ENCODE results near the gene CPE. TPM values are rescaled to one million over a fixed set of nuclear protein-coding genes. Genes with fewer than 3 reads are reported as not detected.

The CPE gene
- total and polyA plus RNA-seq, 10 of the 15 experiments (the other 5 are each of a cell fraction or from before 2014, with no cell fraction given): 0.05 to 0.14 TPM; not detected in 8

DNA sequence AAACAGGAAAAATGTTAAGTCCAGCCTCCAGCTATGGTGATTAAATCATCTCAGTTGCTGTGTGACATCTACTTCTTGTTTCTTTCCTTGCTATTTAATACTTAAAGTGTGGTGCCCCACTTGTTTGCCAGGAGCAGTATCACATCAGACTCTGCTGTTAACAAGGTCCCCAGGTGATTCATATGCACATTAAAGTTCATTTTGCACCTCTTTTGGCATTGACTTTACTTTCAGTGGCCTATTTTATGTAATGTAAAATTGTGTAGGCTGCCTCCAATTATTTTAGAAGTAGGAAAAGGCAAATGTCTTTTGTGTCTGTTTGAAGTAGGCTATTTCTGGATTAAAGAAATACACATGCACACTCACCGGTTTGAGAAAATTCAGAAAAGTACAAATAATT lies 47.5 kb downstream of the CPE start:
- RAD21 ChIA-PET (ENCODE audit: unreplicated experiment): interaction anchor here (1.1 to 1.3 kb wide), 2 partner anchors 295 to 298 kb away, joined by 3 to 4 read pairs; no protein-coding TSS in a partner anchor
- Histone ChIP-seq H3K79me2 (ENCODE audit: control insufficient read depth, insufficient read depth, low read length) (no peaks in the 10 kb centered on the region), H4K20me1 (ENCODE audit: control insufficient read depth, insufficient read depth) (no peaks in the 10 kb centered on the region), H3K27me3 (replicated peaks in 1 of 2; ENCODE audit: control insufficient read depth in 2 of 2, insufficient read depth in 2 of 2, low read length in 1 of 2) (no peaks in the 10 kb centered on the region; a peak in 1 of 4 replicates), H3K4me2 (ENCODE audit: control insufficient read depth, insufficient read depth) (no peak overlapping the region), H3K9me3 (replicated peaks; ENCODE audit: control insufficient read depth, insufficient read depth, low read length) (no peaks in the 10 kb centered on the region), H3K4me1 (ENCODE audit: control insufficient read depth, insufficient read depth, low read length) (no peaks in the 10 kb centered on the region), H3K9ac (ENCODE audit: control insufficient read depth, insufficient read depth, low read length) (no peak overlapping the region), H2AFZ (ENCODE audit: control insufficient read depth, low read depth, low read length) (no peak overlapping the region), H3K27ac (ENCODE audit: control insufficient read depth, insufficient read depth) (no peak overlapping the region), H3K4me3 (no peak overlapping the region), H3K36me3 (ENCODE audit: control insufficient read depth in 2 of 2, insufficient read depth in 2 of 2, low read length in 1 of 2) (no peaks in the 10 kb centered on the region)
- no TSS peak for BruUV-seq (replicated peaks)
- no peak for ATAC-seq
- POLR2A ChIA-PET: no interaction called here
- 100% methylated on average over 1 of the region's 1 CpG for WGBS (ENCODE audit: insufficient coverage, insufficient replicate concordance, low lambda C conversion rate, missing lambda C conversion rate)
- no peak for DNase-seq (ENCODE audit: low read depth, low spot score)
- in situ Hi-C loops (cut with MboI): no loop called here
- intact Hi-C loops (cut with micrococcal nuclease; ENCODE audit: unreplicated experiment): no loop called here
- no peak for FAIRE-seq
- SMC1A ChIA-PET (ENCODE audit: uncharacterized antibody, unreplicated experiment): no interaction called here
- CTCF ChIA-PET: interaction anchor here (1.9 kb wide), 2 partner anchors 28 to 295 kb away, joined by 4 read pairs; no protein-coding TSS in a partner anchor
- TF ChIP-seq, protein P1, sequence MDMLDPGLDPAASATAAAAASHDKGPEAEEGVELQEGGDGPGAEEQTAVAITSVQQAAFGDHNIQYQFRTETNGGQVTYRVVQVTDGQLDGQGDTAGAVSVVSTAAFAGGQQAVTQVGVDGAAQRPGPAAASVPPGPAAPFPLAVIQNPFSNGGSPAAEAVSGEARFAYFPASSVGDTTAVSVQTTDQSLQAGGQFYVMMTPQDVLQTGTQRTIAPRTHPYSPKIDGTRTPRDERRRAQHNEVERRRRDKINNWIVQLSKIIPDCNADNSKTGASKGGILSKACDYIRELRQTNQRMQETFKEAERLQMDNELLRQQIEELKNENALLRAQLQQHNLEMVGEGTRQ (IDR thresholded peaks at IDR 0.05; ENCODE audit: borderline replicate concordance, low read depth, low read length): no peak
- no peak for TF ChIP-seq TCF12 (IDR thresholded peaks at IDR 0.05; ENCODE audit: low read depth, low read length)
- TF ChIP-seq, protein P2, sequence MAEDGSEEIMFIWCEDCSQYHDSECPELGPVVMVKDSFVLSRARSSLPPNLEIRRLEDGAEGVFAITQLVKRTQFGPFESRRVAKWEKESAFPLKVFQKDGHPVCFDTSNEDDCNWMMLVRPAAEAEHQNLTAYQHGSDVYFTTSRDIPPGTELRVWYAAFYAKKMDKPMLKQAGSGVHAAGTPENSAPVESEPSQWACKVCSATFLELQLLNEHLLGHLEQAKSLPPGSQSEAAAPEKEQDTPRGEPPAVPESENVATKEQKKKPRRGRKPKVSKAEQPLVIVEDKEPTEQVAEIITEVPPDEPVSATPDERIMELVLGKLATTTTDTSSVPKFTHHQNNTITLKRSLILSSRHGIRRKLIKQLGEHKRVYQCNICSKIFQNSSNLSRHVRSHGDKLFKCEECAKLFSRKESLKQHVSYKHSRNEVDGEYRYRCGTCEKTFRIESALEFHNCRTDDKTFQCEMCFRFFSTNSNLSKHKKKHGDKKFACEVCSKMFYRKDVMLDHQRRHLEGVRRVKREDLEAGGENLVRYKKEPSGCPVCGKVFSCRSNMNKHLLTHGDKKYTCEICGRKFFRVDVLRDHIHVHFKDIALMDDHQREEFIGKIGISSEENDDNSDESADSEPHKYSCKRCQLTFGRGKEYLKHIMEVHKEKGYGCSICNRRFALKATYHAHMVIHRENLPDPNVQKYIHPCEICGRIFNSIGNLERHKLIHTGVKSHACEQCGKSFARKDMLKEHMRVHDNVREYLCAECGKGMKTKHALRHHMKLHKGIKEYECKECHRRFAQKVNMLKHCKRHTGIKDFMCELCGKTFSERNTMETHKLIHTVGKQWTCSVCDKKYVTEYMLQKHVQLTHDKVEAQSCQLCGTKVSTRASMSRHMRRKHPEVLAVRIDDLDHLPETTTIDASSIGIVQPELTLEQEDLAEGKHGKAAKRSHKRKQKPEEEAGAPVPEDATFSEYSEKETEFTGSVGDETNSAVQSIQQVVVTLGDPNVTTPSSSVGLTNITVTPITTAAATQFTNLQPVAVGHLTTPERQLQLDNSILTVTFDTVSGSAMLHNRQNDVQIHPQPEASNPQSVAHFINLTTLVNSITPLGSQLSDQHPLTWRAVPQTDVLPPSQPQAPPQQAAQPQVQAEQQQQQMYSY (CRISPR knock-in tag; IDR thresholded peaks at IDR 0.05): no peak
- TF ChIP-seq BRCA1 (IDR thresholded peaks at IDR 0.05; ENCODE audit: low read depth, low read length): no peak
- TF ChIP-seq SRF (IDR thresholded peaks at IDR 0.05; ENCODE audit: low read depth in 2 of 2, low read length in 2 of 2): no peak
- TF ChIP-seq TARDBP (IDR thresholded peaks at IDR 0.05; ENCODE audit: borderline replicate concordance): no peak
- no peak for TF ChIP-seq CREM (IDR thresholded peaks at IDR 0.05; ENCODE audit: low read depth)
- TF ChIP-seq RBBP5 (conservative IDR thresholded peaks at IDR 0.05): no peak
- TF ChIP-seq SIN3A (IDR thresholded peaks at IDR 0.05; ENCODE audit: low read depth, low read length): no peak
- TF ChIP-seq CREB1 (IDR thresholded peaks at IDR 0.05; ENCODE audit: low read depth): no peak
- no peak for TF ChIP-seq HDAC6 (IDR thresholded peaks at IDR 0.05; ENCODE audit: unreplicated experiment)
- TF ChIP-seq, protein P3, sequence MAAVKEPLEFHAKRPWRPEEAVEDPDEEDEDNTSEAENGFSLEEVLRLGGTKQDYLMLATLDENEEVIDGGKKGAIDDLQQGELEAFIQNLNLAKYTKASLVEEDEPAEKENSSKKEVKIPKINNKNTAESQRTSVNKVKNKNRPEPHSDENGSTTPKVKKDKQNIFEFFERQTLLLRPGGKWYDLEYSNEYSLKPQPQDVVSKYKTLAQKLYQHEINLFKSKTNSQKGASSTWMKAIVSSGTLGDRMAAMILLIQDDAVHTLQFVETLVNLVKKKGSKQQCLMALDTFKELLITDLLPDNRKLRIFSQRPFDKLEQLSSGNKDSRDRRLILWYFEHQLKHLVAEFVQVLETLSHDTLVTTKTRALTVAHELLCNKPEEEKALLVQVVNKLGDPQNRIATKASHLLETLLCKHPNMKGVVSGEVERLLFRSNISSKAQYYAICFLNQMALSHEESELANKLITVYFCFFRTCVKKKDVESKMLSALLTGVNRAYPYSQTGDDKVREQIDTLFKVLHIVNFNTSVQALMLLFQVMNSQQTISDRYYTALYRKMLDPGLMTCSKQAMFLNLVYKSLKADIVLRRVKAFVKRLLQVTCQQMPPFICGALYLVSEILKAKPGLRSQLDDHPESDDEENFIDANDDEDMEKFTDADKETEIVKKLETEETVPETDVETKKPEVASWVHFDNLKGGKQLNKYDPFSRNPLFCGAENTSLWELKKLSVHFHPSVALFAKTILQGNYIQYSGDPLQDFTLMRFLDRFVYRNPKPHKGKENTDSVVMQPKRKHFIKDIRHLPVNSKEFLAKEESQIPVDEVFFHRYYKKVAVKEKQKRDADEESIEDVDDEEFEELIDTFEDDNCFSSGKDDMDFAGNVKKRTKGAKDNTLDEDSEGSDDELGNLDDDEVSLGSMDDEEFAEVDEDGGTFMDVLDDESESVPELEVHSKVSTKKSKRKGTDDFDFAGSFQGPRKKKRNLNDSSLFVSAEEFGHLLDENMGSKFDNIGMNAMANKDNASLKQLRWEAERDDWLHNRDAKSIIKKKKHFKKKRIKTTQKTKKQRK (IDR thresholded peaks at IDR 0.05; ENCODE audit: low read depth, low read length): no peak
- TF ChIP-seq, protein P4, sequence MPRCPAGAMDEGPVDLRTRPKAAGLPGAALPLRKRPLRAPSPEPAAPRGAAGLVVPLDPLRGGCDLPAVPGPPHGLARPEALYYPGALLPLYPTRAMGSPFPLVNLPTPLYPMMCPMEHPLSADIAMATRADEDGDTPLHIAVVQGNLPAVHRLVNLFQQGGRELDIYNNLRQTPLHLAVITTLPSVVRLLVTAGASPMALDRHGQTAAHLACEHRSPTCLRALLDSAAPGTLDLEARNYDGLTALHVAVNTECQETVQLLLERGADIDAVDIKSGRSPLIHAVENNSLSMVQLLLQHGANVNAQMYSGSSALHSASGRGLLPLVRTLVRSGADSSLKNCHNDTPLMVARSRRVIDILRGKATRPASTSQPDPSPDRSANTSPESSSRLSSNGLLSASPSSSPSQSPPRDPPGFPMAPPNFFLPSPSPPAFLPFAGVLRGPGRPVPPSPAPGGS (IDR thresholded peaks at IDR 0.05; ENCODE audit: borderline replicate concordance, insufficient read depth, low read depth, low read length, poor library complexity, severe bottlenecking): no peak
- TF ChIP-seq CHD1 (IDR thresholded peaks at IDR 0.05; ENCODE audit: low read depth, low read length): no peak
- TF ChIP-seq SMAD1 (IDR thresholded peaks at IDR 0.05; ENCODE audit: low read depth, partially characterized antibody): no peak
- TF ChIP-seq MEF2A (IDR thresholded peaks at IDR 0.05; ENCODE audit: insufficient read depth, low read depth, low read length): no peak
- no peak for TF ChIP-seq HDGF (IDR thresholded peaks at IDR 0.05)

All from GM12878 (cell line).